Measurements from ENCODE around the gene MYH16.
"Not testable (repeated sequence)": the region's sequence is repeated elsewhere in the genome, so short reads cannot be mapped to it uniquely, and the experiment has no call there.

DNA sequence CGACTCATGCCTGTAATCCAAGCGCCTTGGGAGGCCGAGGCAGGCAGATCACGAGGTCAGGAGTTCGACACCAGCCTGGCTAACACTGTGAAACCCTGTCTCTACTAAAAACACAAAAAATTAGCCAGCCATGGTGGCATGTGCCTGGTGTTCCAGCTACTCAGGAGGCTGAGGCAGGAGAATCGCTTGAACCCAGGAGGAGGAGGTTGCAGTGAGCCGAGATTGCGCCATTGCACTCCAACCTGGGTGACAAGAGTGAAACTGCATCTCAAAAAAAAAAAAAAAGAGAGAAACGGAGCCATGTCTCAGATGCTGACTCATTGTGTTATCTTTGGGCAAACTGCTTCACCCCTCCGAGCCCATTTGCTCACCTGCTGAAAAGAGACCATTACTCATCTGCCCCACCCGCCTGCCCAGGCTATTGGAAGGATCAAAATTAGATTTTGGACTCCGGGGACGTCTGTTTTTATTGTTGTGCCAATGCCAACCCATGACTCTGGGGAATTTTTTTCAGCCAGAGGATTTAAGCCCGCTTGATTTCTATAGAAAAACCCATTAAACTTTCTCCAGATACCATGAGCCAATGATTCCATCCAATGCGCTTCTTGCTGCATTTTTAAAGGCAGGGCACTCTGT lies 48.3 kb upstream of the MYH16 start:
- TF ChIP-seq, protein P1, sequence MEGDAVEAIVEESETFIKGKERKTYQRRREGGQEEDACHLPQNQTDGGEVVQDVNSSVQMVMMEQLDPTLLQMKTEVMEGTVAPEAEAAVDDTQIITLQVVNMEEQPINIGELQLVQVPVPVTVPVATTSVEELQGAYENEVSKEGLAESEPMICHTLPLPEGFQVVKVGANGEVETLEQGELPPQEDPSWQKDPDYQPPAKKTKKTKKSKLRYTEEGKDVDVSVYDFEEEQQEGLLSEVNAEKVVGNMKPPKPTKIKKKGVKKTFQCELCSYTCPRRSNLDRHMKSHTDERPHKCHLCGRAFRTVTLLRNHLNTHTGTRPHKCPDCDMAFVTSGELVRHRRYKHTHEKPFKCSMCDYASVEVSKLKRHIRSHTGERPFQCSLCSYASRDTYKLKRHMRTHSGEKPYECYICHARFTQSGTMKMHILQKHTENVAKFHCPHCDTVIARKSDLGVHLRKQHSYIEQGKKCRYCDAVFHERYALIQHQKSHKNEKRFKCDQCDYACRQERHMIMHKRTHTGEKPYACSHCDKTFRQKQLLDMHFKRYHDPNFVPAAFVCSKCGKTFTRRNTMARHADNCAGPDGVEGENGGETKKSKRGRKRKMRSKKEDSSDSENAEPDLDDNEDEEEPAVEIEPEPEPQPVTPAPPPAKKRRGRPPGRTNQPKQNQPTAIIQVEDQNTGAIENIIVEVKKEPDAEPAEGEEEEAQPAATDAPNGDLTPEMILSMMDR (IDR thresholded peaks at IDR 0.05) = not testable (repeated sequence)
- TF ChIP-seq POLR2A (IDR thresholded peaks at IDR 0.05) = not testable (repeated sequence)
